GM20431 (cell line): ENCODE data around the gene GRIN3A.
"Not testable (repeated sequence)": the region's sequence is repeated elsewhere in the genome, so short reads cannot be mapped to it uniquely, and the experiment has no call there.

Experiments
- in situ Hi-C: fragments of 300-500 bp; cut with MseI, MboI; formaldehyde crosslinking; loops from one replicate; pipeline ENCODE4 v1.15.0; 2020; ENCODE audit warnings: low sequenced_read_pairs; ENCODE audit not compliant: unreplicated experiment

GRIN3A gene

GRCh38 chr9:101587332-101588043 lies 151.0 kb downstream of the GRIN3A start:
- in situ Hi-C loops = no loop called here

DNA sequence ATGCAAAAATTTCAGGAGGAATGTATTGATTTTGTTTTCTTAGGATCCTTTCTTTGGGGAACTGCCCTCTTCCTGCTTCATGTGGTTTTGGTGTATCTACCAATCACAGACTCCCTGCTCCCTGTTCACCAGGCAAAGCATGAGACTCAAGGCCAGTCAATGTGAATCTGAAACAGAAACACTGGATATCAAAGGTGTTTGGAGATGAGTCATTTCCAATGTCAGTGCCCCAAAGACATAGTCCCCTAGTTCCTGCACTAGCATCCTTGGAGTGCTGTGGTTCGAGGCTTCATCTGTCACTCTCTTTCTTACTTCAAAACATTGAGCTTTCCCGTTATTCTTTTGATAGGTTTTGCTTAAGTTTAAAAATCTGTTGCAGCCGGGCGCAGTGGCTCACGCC lies 151.8 kb downstream of the GRIN3A start:
- in situ Hi-C loops = no loop called here

DNA sequence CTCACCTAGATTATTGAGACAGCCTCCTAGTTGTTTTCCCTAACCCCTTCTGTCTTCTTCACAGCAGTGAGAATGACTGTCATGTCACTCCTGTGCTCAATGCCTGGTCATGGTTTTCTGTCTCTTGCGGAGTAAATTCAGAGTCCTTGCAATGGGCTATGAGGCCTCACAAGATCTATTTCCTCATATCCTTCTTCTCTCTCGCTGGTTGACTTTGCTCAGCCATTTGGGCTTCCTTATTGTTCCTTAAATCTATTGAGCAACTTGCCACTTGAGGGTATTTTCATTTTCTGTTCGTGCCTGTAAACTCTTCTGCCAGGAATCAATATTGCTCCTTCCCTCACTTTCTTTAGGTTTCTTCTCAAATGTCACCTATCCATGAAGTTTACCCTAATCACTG lies 152.7 kb downstream of the GRIN3A start:
- in situ Hi-C loops = no loop called here

- in situ Hi-C loops = no loop called here
Measured at GRCh38 chr9:101582553-101582952, 155.9 kb downstream of the GRIN3A start.

GRCh38 chr9:101579711-101580545 lies 158.5 kb downstream of the GRIN3A start:
- in situ Hi-C loops = no loop called here

DNA sequence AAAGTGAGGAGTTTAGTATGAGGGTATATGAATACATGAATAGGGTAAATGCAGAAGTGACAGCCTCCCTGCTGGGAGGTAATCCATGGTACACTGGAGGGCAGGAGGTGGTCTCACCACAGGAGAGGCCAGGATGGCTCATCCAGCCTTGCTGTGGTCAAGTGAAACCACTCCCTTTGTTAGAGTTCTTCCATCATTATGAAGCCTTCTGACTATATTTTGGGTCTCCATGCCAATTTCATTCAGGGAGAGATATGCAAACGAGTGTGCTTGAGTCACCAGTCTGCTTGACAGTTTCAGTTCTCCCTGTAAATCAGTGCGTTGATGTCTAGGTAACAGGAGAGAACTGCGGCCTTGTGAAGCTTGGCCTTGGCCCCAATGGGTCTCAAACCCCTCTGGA lies 160.1 kb downstream of the GRIN3A start:
- in situ Hi-C loops = no loop called here

- in situ Hi-C loops = no loop called here
Measured at GRCh38 chr9:101574731-101575333, 163.6 kb downstream of the GRIN3A start.

DNA sequence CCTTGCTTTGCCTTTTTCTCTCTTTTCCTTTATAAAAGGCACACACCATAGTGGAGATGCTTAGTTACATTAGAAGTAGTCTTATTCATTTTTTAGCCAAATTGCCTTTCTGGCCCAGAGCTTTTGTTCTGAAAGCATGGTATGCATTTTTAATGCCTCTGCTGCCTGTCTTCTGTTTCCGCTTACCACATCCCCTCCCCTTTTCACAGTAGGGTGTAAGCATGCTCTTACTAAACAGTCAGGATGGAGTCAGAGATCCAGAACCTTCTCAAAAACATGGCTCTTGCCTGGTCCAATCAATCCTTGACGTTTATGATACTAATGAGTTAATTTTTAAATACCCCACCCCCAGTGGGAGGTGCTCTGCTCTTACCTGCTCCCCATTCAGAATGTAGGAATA lies 166.1 kb downstream of the GRIN3A start:
- in situ Hi-C loops = no loop called here

- in situ Hi-C loops = no loop called here
Measured at GRCh38 chr9:101571114-101571513, 167.3 kb downstream of the GRIN3A start.

DNA sequence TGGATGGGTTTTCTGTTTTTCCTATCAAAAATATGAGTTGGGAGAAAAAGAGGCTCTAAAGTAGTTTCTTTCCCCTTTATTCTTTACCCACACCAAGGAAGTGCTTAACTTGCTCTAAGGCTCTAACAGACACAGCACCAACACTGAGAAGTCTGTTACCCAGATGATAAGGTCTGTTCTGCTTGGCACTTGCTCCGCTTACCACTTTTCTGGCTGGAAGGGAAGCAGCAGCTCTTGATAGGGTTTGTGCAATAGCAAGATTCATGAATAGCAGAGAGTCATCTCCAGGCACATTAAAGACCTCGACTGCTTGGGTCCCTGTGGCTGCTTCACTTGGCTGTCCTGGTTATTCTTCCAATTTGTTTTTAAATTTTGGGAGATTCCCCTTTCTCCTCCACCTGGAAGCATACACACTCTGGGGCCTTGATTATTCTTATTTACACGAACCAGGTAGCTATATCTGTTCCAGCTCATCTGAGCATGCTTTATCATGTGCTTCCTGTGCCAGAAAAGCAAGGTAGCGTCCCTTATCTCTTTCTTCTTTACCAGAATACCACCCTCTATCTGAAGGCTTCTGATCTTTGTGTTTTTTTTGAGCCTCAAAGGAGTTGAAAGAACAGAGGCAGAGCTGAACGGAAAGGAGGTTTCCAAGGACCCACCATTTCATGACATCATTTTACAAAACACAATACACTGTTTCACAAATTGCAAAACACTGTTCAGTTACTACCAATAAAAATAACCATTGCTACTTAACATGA lies 168.5 kb downstream of the GRIN3A start:
- in situ Hi-C loops = no loop called here

- in situ Hi-C loops = no loop called here
Measured at GRCh38 chr9:101567725-101568350, 170.6 kb downstream of the GRIN3A start.

GRCh38 chr9:101566904-101567724 lies 171.3 kb downstream of the GRIN3A start:
- in situ Hi-C loops = no loop called here

GRCh38 chr9:101564252-101564651 lies 174.2 kb downstream of the GRIN3A start:
- in situ Hi-C loops = no loop called here

GRCh38 chr9:101562966-101563365 lies 175.5 kb downstream of the GRIN3A start:
- in situ Hi-C loops = no loop called here

- in situ Hi-C loops = no loop called here
Measured at GRCh38 chr9:101561740-101562139, 176.7 kb downstream of the GRIN3A start.

- in situ Hi-C loops = not testable (repeated sequence)
Measured at GRCh38 chr9:101549472-101550098, 188.9 kb downstream of the GRIN3A start.

GRCh38 chr9:101543098-101543735 lies 195.2 kb downstream of the GRIN3A start:
- in situ Hi-C loops = no loop called here

DNA sequence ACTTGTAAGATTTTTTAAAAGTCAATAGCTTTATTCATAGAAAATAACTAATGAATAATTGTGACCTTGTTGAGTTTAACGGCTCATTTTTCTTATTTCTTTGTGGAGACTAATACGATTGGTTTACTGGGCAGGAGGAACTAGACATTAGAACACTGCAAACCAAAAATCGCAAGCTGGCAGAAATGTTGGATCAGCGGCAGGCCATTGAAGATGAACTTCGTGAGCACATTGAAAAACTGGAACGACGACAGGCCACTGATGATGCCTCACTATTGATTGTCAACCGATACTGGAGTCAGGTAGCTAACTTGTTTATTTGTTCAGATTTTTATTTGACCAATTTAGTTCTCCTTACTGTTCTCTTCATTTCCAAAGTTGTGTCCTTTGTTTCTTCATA lies 198.4 kb downstream of the GRIN3A start:
- in situ Hi-C loops = no loop called here
